Measurements from ENCODE around the gene NPY4R.
"Not testable (repeated sequence)": the region's sequence is repeated elsewhere in the genome, so short reads cannot be mapped to it uniquely, and the experiment has no call there.

NPY4R gene

DNA sequence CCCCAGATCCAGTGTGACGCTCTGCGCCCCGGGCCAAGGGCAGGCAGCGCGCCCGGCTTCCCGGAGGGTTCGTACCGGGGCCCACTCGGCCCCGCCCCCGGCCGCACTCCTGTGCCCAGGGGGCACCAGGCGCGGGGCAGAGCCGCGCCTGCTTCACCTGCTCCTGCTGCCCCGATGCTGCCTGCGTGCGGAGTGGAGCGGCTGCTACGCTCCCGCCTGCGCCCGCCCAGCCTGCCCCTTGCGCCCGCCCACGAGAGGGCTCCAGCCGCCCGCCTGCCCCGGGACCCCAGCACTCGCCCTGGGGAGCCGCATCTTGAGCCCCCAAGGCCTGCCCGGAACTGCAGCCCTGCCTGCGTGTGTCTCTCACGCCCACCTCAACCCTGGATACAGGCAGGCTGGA lies at the start of gene NPY4R:
Gene NPY4R, minus strand, starts transcription at position 194 of the 400 bp plus-strand sequence. CDS start 3,323 bp downstream, outside the sequence.
- DNase-seq: not testable (repeated sequence)

DNA sequence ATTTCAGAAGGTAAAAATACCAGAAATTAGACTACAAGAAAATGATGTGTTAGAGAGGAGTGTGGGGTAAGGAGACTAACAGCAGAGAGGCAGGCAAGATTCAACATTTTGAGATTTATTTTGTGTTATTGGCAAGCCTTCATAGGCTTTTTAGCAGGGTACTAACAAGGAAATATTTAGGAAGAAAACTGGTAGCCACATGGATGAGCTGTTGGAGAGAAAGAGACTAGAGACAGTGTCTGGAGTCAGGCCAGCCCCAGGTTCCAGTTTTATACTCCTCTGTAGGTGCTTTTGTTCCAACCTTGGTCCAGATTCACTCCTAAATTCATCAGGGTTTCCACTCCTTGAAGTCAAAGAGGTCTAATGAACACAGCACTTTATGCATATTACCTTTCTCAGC lies 49.6 kb upstream of the NPY4R start:
- no peak for DNase-seq

DNA sequence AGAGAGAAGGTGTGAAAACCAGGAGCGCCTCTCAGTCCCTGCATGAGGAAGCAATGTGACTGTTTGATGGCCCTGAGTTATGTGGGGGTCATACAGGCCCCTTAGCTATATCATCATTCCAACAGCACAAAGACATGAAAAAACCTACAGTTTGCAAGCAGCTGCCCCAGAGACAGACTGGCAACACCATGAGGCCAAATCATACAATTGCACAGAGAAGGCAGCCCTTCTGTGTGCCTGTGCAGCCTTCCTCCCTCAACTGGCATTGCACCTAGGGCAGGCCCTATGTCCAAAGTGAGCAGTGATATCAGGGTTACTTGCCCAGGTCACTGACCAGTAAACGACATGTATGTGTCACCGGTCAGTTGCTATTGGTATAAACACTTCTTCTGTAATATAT lies 49.1 kb upstream of the NPY4R start:
- no peak for DNase-seq

DNA sequence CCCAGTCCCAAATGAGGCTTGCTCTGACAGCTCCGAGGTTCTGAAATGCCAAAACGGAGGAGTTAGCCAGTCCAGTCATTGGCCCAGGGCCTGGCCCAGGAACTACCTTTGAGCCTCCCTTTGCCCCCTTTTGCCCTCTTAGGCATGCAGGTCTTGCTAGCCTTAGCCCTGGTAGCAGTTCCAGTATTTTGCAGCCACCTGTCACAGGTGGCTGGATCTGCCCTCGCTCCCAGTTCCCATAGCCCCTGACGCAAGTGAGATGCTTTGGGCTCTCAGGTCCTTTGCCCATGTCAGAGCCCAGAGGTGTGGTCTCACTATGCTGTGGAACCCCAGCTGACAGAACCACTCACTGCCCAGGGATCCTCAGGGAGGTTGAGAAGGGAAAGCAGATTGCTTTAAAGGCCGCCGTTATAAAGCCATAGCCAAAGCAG lies 48.7 kb upstream of the NPY4R start:
- DNase-seq: peak in 1 of 2 experiments; percentile 2

GRCh38 chr10:46513333-46513732 lies 47.6 kb upstream of the NPY4R start:
- not testable (repeated sequence) for DNase-seq

DNA sequence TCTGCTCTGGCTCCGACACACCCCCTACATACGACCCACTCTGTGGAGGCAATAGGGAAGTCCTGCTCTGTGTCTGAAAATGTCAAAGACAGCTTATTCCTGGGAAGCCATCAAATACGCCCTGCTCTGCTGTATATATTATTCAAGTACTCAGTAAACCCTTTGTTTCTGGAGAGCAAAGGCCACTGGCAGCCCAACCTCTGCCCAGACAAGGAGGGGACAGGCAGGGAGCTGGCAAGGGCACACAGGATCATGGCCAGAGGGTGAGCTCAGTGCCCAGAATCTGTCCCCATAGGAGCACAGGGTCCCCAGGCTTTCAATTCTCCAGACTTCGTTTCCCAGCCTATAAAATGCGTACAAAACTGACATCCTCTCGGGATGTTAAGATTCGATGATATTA lies 47.0 kb upstream of the NPY4R start:
- not testable (repeated sequence) for DNase-seq

DNA sequence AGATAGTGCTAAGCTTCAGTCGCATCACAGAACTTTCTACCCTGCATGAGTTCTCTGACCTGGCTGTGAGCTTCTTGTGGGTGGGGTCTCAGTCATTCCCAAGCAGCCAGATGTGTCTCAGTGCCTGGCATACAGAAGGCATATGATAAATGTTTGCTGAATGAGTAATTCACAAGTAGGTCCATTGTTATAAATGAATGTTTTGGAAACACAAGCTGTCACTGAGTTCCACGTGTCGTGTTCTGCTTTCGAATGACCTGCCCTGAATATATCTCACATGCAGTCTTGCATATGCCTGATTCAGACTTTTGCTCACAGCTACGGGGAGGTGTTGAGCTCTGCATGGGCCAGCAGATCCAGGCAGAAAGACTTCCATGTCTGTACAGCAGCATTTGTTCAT lies 46.2 kb upstream of the NPY4R start:
- not testable (repeated sequence) for DNase-seq

DNA sequence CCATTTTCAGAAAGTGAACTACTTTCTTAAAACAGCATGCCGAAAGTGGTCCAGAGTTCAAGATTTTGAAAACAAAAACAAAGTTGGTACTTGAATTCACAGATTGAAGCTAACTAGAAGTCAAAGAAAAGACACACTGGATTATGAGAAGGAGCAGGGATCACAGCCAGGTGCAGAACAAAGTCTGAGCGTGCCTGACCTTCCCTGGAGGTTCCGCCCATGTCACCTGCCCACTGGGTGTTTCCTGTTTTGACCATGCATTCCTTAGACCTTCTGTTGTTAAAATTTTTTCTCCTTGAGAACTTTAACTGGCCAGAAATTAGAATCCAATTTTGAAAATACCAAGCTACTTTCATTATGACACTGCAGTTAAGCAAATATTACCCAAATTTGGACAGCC lies 34.2 kb upstream of the NPY4R start:
- DNase-seq: not testable (repeated sequence)

DNA sequence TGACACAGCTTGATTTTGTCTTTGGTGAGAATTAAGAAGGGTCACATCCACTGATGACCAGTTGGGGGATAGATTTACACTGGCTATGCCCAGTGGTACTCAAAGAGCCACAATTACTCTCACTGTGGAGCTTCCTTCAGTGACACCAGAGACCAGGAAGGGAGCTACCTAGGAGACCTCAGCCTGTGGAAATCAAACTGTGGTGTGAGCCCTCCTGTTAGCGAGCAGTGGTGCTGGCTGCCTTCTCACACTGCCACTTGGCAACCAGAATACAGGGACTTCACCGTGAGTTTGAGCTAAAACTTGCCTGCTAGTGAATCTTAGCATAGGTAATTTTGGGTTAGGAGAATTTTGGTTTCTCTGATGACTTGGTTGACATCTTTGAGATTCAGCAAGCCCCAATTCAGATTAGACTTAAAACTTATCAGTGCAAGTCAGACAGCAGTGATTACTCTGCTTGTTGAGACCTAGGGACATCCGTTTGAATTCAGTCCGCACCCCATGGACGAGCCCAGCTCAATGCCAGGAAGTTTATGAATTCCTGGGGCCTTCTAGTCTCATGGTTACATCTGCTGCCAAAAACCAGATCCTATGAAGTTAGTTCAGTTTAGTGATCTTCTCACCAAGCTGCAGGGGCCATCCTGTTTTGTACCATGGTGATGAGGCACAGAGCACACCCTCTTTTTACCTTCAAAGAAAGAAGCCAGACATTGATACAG lies 33.4 kb upstream of the NPY4R start:
- DNase-seq: not testable (repeated sequence)

DNA sequence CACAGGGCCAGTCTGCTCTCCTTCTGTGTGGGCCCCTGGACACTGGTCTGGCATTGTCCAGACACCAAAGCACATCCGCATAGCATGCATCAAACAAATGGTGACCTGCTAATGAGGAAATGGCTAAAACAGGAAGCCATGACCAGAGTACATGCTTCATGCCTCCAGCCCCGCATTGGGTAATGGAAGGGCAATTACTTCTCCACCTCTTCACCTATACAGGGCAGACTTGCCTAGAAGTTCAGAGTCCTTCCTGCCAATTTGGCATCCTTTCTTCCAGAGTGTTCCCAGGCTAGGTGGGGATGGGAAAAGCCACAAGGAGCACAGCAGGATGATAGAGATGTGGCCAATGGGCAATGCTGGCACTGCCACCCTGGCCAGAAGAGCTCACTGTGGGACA lies 32.1 kb upstream of the NPY4R start:
- DNase-seq: not testable (repeated sequence)

- DNase-seq: not testable (repeated sequence)
These were observed 31.6 kb upstream of the NPY4R start for GRCh38 chr10:46497401-46497800.

- not testable (repeated sequence) for DNase-seq
These were observed 25.8 kb upstream of the NPY4R start for GRCh38 chr10:46491364-46492114.

DNA sequence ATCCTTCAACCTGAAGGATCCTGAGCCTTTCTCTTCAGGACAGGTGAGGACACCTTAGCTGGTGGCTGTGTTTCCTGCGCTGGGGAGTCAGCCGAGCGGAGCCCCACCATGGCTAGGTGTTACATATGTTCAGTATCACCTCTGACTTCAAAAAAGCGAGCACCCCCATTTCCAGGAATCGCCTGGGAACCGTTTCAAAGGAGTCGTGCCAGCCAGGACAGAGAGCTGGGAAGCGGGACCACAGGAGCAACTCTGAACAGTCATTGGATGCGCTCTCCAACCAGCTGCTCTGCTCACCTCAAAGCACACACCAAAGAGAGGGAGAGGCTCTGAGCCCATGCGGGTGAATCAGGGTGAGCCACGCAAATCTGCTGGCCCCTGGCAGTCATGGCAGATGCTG lies 24.5 kb upstream of the NPY4R start:
- DNase-seq: not testable (repeated sequence)

- DNase-seq: not testable (repeated sequence)
These were observed 20.7 kb upstream of the NPY4R start for GRCh38 chr10:46486459-46486858.

- DNase-seq: not testable (repeated sequence)
These were observed 9.1 kb upstream of the NPY4R start for GRCh38 chr10:46474746-46475320.

DNA sequence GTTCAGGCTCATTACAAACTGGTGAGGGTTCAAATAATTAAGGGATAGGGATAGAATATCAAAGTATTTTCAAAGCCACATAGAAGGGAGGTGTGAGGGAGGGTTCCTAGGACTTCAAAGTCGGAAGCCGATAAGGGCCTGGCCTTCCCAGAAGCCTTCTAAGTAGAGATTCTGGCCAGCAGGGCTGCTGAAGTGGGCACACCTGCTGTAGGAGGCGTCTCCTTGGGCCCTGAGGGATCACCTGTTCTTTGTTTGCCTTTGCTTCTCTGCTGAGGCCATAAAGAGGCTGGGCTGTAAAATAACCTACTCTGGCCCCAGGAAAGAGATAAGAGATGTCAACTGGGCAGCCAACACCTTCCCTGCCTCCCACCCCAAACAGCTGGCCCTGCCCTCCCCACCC lies 8.0 kb upstream of the NPY4R start:
- DNase-seq: not testable (repeated sequence)

DNA sequence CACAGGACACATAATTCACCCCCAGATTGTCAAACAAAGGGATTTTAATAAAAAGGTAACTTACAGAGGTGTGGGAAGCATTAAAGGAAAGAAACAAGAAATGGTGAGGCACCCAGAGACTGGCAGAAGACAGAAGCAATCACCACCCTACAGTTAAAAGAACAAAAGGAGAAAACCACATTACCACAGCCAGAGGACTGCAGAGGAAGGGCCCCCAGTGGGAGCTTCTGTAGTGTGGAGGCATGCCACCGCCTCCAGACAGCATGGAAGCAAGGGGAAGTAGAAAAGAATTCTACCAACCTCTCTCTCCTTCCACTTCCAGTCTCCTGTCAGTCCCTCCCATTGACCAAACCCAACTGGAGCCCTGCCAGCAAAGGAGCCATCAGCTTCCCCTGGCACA lies 4.4 kb upstream of the NPY4R start:
- not testable (repeated sequence) for DNase-seq

DNA sequence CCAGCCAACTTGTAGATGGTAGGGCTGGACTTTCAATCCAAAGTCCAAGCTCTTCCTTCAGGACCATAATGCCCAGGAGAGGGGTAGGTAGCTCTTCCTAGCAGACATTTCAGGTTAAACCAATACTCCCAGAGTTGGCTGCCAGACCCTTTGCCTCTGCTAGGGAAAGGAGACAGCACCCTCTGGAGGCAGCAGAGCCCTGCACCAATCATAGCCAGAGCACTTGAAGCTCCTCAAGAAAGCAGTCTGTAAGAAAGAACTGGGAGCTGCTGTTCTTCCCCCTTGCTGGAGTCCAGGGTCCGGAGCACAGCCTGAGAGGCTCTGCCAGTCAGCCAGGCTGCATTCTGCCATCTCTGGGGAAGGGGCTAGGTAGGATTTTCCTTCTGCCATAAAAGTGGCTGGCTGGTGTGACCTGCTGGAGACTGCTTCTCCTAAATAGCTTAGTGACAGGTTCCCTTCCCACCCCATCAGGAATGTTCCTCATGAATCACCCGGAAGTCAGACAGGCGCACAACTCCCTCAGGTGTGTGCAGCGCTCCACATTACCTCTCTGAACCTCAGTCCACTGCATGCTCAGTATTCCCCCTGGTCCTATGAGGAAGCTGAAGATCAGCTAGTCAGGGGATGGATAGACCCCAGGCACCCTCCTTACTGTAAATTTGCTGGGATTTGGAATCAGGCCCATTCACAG lies 2.5 kb upstream of the NPY4R start:
- not testable (repeated sequence) for DNase-seq

- DNase-seq: not testable (repeated sequence)
These were observed 2.1 kb downstream of the NPY4R start for GRCh38 chr10:46463608-46464007.

DNA sequence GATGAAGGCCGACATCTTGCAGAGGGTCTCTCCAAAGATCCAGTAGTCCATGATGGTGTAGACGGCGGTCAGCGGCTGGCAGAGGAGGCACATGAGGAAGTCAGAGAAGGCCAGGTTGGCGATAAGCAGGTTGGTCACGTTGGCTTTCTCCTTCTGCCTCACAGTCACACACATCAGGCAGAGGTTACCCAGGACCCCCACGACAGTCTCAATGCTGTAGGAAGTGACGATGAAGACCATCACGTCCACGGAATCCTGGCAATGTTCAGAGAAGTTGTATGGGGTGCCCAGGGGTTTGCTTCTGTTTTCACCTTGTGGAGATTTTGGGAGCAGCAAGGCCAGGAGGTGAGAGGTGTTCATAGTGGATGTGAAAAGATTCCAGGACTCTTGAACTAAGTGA lies 3.5 kb downstream of the NPY4R start:
- DNase-seq: not testable (repeated sequence)

DNA sequence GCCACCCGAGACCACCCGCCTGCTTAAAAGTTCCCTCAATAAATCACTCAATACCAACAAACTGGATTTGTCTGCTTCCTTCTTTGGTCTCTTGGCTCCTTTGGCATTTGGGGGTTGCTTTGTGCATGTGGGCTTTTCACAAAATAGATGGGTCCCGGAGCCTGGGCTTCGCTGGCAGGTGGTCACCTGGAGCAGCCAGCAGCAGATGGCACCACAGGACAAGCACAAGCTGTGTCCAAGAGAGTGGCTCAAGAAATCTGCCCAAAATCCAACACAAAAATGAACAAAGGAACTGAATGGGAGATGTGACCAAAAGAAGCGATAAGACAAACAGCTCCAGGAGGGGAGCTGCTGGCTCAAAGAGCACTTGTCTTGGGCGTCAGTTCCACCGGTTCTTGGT lies 6.2 kb downstream of the NPY4R start:
- not testable (repeated sequence) for DNase-seq

DNA sequence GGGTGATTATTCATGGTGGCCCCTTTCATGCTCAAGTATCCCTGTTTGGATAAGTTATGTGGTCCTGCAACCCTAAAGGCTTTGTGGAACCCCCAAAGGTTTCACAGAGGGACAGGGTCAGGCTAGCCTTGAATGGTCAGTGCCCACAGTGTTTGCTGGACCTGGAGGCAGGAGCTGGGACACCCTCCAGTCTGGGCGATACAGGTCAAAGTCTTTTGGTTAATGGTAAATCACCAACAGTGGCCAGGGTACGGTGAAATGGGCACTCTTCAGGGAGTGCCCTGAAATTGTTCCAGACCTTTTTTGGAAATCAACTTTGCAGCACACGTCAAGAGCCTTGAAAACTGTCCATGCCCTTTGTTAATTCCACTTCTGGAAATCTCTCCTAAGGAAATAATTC lies 8.7 kb downstream of the NPY4R start:
- not testable (repeated sequence) for DNase-seq

GRCh38 chr10:46455992-46456391 lies 9.8 kb downstream of the NPY4R start:
- DNase-seq: not testable (repeated sequence)
